HG03558 (cell line): ENCODE measurements around the gene TBC1D16.
"Not testable (repeated sequence)": the region's sequence is repeated elsewhere in the genome, so short reads cannot be mapped to it uniquely, and the experiment has no call there.

Experiments used
- ATAC-seq: cut with Tn5 transposase; IDR thresholded peaks from one replicate; pipeline ENCODE4 v1.9.1; 2021; ENCODE audit warnings: moderate number of reproducible peaks; ENCODE audit not compliant: unreplicated experiment; ENCODE audit errors: extremely low read depth

The TBC1D16 gene

GRCh38 chr17:80006339-80006720 lies 29.3 kb downstream of the TBC1D16 start:
- ATAC-seq = no peak

GRCh38 chr17:80005360-80006338 lies 30.0 kb downstream of the TBC1D16 start:
- no peak for ATAC-seq

- ATAC-seq = no peak
Observed at GRCh38 chr17:80003969-80004368, 31.7 kb downstream of the TBC1D16 start.

- ATAC-seq = no peak
Observed at GRCh38 chr17:80002690-80003490, 32.8 kb downstream of the TBC1D16 start.

GRCh38 chr17:80002070-80002641 lies 33.5 kb downstream of the TBC1D16 start:
- ATAC-seq = no peak

- no peak for ATAC-seq
Observed at GRCh38 chr17:80000981-80001775, 34.5 kb downstream of the TBC1D16 start.

GRCh38 chr17:80000136-80000535 lies 35.5 kb downstream of the TBC1D16 start:
- ATAC-seq = no peak

GRCh38 chr17:79997011-79997660 lies 38.5 kb downstream of the TBC1D16 start:
- no peak for ATAC-seq

- ATAC-seq = no peak
Observed at GRCh38 chr17:79996291-79996690, 39.4 kb downstream of the TBC1D16 start.

GRCh38 chr17:79995696-79996095 lies 40.0 kb downstream of the TBC1D16 start:
- ATAC-seq = no peak

GRCh38 chr17:79994602-79995001 lies 41.1 kb downstream of the TBC1D16 start:
- ATAC-seq = no peak

GRCh38 chr17:79994228-79994569 lies 41.5 kb downstream of the TBC1D16 start:
- ATAC-seq = not testable (repeated sequence)

GRCh38 chr17:79993390-79994227 lies 42.1 kb downstream of the TBC1D16 start:
- no peak for ATAC-seq

- no peak for ATAC-seq
Observed at GRCh38 chr17:79992649-79993389, 42.9 kb downstream of the TBC1D16 start.

- no peak for ATAC-seq
Observed at GRCh38 chr17:79991924-79992648, 43.6 kb downstream of the TBC1D16 start.

- no peak for ATAC-seq
Observed at GRCh38 chr17:79991140-79991923, 44.3 kb downstream of the TBC1D16 start.

- no peak for ATAC-seq
Observed at GRCh38 chr17:79990704-79991103, 45.0 kb downstream of the TBC1D16 start.
